Measurements from ENCODE around the gene PRAC2.
A peak's percentile ranks its signal among the peaks of the same experiment; 100 is the strongest.

The PRAC2 gene

DNA sequence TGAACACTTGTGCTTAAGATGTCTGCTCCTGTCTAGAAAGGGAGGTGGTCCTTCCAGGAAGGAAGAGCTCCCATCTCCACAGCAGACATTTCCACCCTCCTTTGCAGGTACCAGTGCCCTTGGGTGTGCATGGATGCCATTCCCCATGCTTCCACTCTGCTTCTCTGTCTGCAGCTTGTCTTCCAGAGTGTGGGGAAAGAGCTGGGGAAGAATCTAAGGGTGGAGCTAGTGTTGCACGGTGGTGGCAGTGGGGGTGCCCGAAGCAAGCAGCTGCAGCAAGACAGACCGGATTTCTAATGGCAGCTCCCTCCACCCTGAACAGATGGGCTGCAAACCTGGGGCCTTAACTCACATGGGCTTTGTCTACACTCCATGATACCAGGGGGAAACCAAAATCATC lies 28.2 kb downstream of the PRAC2 start:
- H2BK120ac ChIP-seq (ENCODE audit: low read depth, low read length) = no peak overlapping the region
- no peak overlapping the region for H3K4me2 ChIP-seq (ENCODE audit: insufficient read depth, low read length, poor library complexity, severe bottlenecking)
- H3K36me3 ChIP-seq (replicated peaks in 1 of 2; ENCODE audit: control insufficient read depth in 2 of 2, insufficient read depth in 2 of 2, low read length in 2 of 2) = no peaks in the 10 kb centered on the region
- peaks cover 58 to 100% (median 92%) of the 10 kb centered on the region in 3 experiments for H3K27me3 ChIP-seq (ENCODE audit: control insufficient read depth in 3 of 3, insufficient read depth in 3 of 3, low read depth in 1 of 3, low read length in 3 of 3)
- no peak overlapping the region for H2AK5ac ChIP-seq (ENCODE audit: low read depth, low read length)
- H3K4ac ChIP-seq (ENCODE audit: low read length) = no peak overlapping the region
- no peak overlapping the region for H2AFZ ChIP-seq (ENCODE audit: low read length)
- H3K9me3 ChIP-seq (replicated peaks in 1 of 2; ENCODE audit: control insufficient read depth in 2 of 2, insufficient read depth in 1 of 2, low read depth in 1 of 2, low read length in 2 of 2) = peaks cover 2 to 7% of the 10 kb centered on the region in 2 donors
- H3K4me1 ChIP-seq (ENCODE audit: control insufficient read depth in 2 of 2, insufficient read depth in 1 of 2, low read depth in 1 of 2, low read length in 2 of 2) = no peaks in the 10 kb centered on the region
- H4K8ac ChIP-seq (ENCODE audit: low read depth, low read length) = no peak overlapping the region
- no peak overlapping the region for H3K23ac ChIP-seq (ENCODE audit: low read depth, low read length, poor library complexity)
- no peak overlapping the region for H4K91ac ChIP-seq (ENCODE audit: low read depth, low read length, poor library complexity)
- no peak for DNase-seq (ENCODE audit: low spot score)
- no peaks in the 10 kb centered on the region for H3K79me1 ChIP-seq (ENCODE audit: low read depth, low read length)
- no CpG with 5 or more reads among the region's 3 CpGs for WGBS, 2 donors (ENCODE audit: extremely low coverage in 2 of 2, insufficient read length in 2 of 2, insufficient replicate concordance in 1 of 2)
- no peak overlapping the region for H3K18ac ChIP-seq (ENCODE audit: low read length)
- no peak overlapping the region for H2BK5ac ChIP-seq (ENCODE audit: low read length)
- no peak overlapping the region for H3K27ac ChIP-seq (replicated peaks; ENCODE audit: low read length)
- H2BK15ac ChIP-seq (ENCODE audit: low read length) = no peak overlapping the region
- no peak overlapping the region for H2BK12ac ChIP-seq (ENCODE audit: low read length)
- no peak overlapping the region for H3K14ac ChIP-seq (ENCODE audit: low read length)
- no peak overlapping the region for H3K4me3 ChIP-seq (ENCODE audit: low read length in 2 of 2)
- no peak overlapping the region for H3K9ac ChIP-seq (ENCODE audit: low read depth, low read length, poor library complexity)

DNA sequence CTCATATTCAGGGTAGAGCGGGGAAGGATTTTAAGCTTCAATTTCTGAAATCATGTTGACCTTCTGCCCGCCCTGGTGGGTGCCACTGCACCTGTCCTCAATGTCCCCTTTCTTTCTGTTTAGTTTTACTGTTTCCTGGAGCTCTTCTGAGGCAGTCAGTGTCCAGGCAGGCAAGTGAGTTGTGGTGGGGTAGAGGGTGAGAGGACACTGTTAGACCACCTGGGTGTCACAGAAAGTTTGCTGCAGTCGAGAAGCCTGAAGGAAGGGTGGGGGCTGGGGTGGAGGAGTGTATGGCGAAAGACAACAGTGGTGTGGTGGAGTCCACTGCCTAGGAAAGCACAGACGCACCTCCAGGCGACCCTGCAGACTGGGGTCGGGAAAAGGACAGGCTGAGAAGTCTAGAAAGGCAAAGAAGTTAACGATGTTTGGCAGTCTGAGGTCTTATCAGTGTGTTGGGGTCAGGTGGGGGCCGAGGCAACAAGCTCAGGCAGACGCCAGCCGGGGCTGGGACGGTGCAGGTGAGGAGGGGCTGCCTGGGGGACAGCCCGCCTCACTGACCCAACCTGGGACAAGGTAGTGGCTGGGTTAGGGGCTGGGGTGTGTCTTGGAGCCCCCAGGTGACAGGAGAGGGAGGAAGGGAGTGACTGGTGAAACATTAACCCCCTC lies 28.9 kb downstream of the PRAC2 start:
- Histone ChIP-seq H2BK5ac (ENCODE audit: low read length) (no peak overlapping the region), H3K23ac (ENCODE audit: low read depth, low read length, poor library complexity) (no peak overlapping the region), H4K8ac (ENCODE audit: low read depth, low read length) (no peak overlapping the region), H3K14ac (ENCODE audit: low read length) (no peak overlapping the region), H2BK120ac (ENCODE audit: low read depth, low read length) (no peak overlapping the region), H3K4me2 (ENCODE audit: insufficient read depth, low read length, poor library complexity, severe bottlenecking) (no peak overlapping the region), H2BK15ac (ENCODE audit: low read length) (no peak overlapping the region), H3K4me1 (ENCODE audit: control insufficient read depth in 2 of 2, insufficient read depth in 1 of 2, low read depth in 1 of 2, low read length in 2 of 2) (no peaks in the 10 kb centered on the region), H3K4ac (ENCODE audit: low read length) (no peak overlapping the region), H3K4me3 (ENCODE audit: low read length in 2 of 2) (peak overlapping the region in 1 of 2 donors; percentile 5), H4K91ac (ENCODE audit: low read depth, low read length, poor library complexity) (no peak overlapping the region), H3K36me3 (replicated peaks in 1 of 2; ENCODE audit: control insufficient read depth in 2 of 2, insufficient read depth in 2 of 2, low read length in 2 of 2) (no peaks in the 10 kb centered on the region), H3K9me3 (replicated peaks in 1 of 2; ENCODE audit: control insufficient read depth in 2 of 2, insufficient read depth in 1 of 2, low read depth in 1 of 2, low read length in 2 of 2) (peaks cover 2 to 7% of the 10 kb centered on the region in 2 donors), H2BK12ac (ENCODE audit: low read length) (no peak overlapping the region), H3K18ac (ENCODE audit: low read length) (no peak overlapping the region), H2AFZ (ENCODE audit: low read length) (no peak overlapping the region), H3K27ac (replicated peaks; ENCODE audit: low read length) (no peak overlapping the region), H3K9ac (ENCODE audit: low read depth, low read length, poor library complexity) (no peak overlapping the region), H3K79me1 (ENCODE audit: low read depth, low read length) (no peaks in the 10 kb centered on the region), H3K27me3 (ENCODE audit: control insufficient read depth in 3 of 3, insufficient read depth in 3 of 3, low read depth in 1 of 3, low read length in 3 of 3) (peaks cover 55 to 98% (median 91%) of the 10 kb centered on the region in 3 experiments), H2AK5ac (ENCODE audit: low read depth, low read length) (no peak overlapping the region)
- DNase-seq (ENCODE audit: low spot score) = no peak
- no CpG with 5 or more reads among the region's 13 CpGs for WGBS, 2 donors (ENCODE audit: extremely low coverage in 2 of 2, insufficient read length in 2 of 2, insufficient replicate concordance in 1 of 2)

DNA sequence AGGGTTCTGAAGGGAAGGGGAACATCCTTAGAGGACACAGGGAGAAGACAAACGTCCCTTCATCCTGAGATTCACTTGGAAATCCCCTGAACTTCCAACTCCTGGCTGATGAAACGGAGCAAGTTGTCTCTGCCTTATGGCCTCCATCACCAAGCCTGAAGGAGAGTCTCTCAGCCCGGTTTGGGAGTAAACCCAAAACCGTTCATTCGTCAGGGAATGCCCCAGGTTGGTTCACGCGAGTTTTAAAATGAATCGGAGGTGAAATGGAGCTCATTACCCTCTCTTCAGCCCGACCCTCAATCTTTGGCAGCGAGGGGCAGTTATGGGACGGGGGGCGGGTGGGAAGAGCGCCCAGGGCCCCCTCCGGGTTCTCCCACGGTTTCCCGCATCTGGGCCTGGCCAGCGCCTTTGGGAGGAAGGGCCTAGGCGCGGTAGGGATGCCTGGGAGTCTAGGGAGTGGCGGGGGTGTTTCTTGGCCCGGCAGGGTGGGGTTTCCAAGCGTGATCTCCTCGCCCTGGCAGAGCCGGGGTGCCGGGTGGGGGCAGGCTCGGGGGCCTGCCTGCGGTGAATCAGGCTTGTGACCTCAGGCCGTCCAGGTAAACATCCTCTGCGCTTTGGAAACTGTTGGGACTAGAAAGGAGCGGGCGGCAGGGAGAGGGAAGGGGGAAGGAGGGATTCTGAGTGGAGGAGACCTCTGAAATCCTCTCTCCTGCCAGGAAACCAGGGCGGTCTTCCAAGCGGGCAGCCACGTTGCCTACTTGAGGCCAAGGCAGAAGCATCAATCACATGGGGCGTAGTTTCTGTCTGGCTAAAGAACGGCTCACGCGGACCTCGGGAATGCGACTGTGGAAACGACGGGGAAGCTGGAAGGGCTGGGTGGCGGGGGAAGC lies 29.7 kb downstream of the PRAC2 start:
- no peak overlapping the region for H3K23ac ChIP-seq (ENCODE audit: low read depth, low read length, poor library complexity)
- no peak overlapping the region for H2BK15ac ChIP-seq (ENCODE audit: low read length)
- no peak overlapping the region for H4K8ac ChIP-seq (ENCODE audit: low read depth, low read length)
- H2BK12ac ChIP-seq (ENCODE audit: low read length) = no peak overlapping the region
- no peak overlapping the region for H3K4me2 ChIP-seq (ENCODE audit: insufficient read depth, low read length, poor library complexity, severe bottlenecking)
- no peaks in the 10 kb centered on the region for H3K79me1 ChIP-seq (ENCODE audit: low read depth, low read length)
- H2AFZ ChIP-seq (ENCODE audit: low read length) = peak overlapping the region; percentile 13
- no peak overlapping the region for H3K4ac ChIP-seq (ENCODE audit: low read length)
- no peak overlapping the region for H3K4me3 ChIP-seq (ENCODE audit: low read length in 2 of 2)
- H3K9me3 ChIP-seq (replicated peaks in 1 of 2; ENCODE audit: control insufficient read depth in 2 of 2, insufficient read depth in 1 of 2, low read depth in 1 of 2, low read length in 2 of 2) = peaks cover 2 to 7% of the 10 kb centered on the region in 2 donors
- H3K18ac ChIP-seq (ENCODE audit: low read length) = no peak overlapping the region
- H3K36me3 ChIP-seq (replicated peaks in 1 of 2; ENCODE audit: control insufficient read depth in 2 of 2, insufficient read depth in 2 of 2, low read length in 2 of 2) = no peaks in the 10 kb centered on the region
- H4K91ac ChIP-seq (ENCODE audit: low read depth, low read length, poor library complexity) = no peak overlapping the region
- H3K27me3 ChIP-seq (ENCODE audit: control insufficient read depth in 3 of 3, insufficient read depth in 3 of 3, low read depth in 1 of 3, low read length in 3 of 3) = peaks cover 47 to 98% (median 91%) of the 10 kb centered on the region in 3 experiments
- WGBS, 2 donors (ENCODE audit: extremely low coverage in 2 of 2, insufficient read length in 2 of 2, insufficient replicate concordance in 1 of 2) = no CpG with 5 or more reads among the region's 43 CpGs
- H3K9ac ChIP-seq (ENCODE audit: low read depth, low read length, poor library complexity) = no peak overlapping the region
- H3K14ac ChIP-seq (ENCODE audit: low read length) = no peak overlapping the region
- no peak overlapping the region for H2AK5ac ChIP-seq (ENCODE audit: low read depth, low read length)
- H3K4me1 ChIP-seq (ENCODE audit: control insufficient read depth in 2 of 2, insufficient read depth in 1 of 2, low read depth in 1 of 2, low read length in 2 of 2) = no peaks in the 10 kb centered on the region
- H2BK5ac ChIP-seq (ENCODE audit: low read length) = no peak overlapping the region
- DNase-seq (ENCODE audit: low spot score) = no peak
- H3K27ac ChIP-seq (replicated peaks; ENCODE audit: low read length) = no peak overlapping the region
- no peak overlapping the region for H2BK120ac ChIP-seq (ENCODE audit: low read depth, low read length)
